Thymus (tissue), 11 donors: ENCODE results near the gene DERL3. TPM values are rescaled to one million over a fixed set of nuclear protein-coding genes. Genes with fewer than 3 reads are reported as not detected.

Experiments used
- DNase-seq, 9 donors: peaks; one replicate each; pipeline ENCODE4 v3.0.0-alpha.2; 2013; ENCODE audit warnings: low spot score in 9 of 9, low read depth in 6 of 9, missing footprints in 1 of 9
- H3K27ac ChIP-seq, 2 donors: one replicate each; pipeline ENCODE4 v1.5.1; 2013; ENCODE audit warnings: control low read depth in 1 of 2, low read depth in 1 of 2, low read length in 1 of 2, mild to moderate bottlenecking in 1 of 2, moderate library complexity in 1 of 2
- H3K27me3 ChIP-seq, 2 donors: one replicate each; pipeline ENCODE4 v1.5.1; 2013; ENCODE audit warnings: low read length in 1 of 2; ENCODE audit not compliant: control insufficient read depth in 2 of 2, insufficient read depth in 1 of 2
- H3K36me3 ChIP-seq, 2 donors: one replicate each; pipeline ENCODE4 v1.5.1; 2013; ENCODE audit warnings: low read length in 1 of 2, mild to moderate bottlenecking in 1 of 2, moderate library complexity in 1 of 2; ENCODE audit not compliant: control insufficient read depth in 2 of 2, insufficient read depth in 2 of 2
- H3K4me1 ChIP-seq, 2 donors: one replicate each; pipeline ENCODE4 v1.5.1; 2013; ENCODE audit warnings: low read length in 2 of 2; ENCODE audit not compliant: control insufficient read depth in 2 of 2, insufficient read depth in 2 of 2
- H3K4me3 ChIP-seq, 2 donors: one replicate each; pipeline ENCODE4 v1.5.1; 2013; ENCODE audit warnings: low read length in 2 of 2, control low read depth in 1 of 2, mild to moderate bottlenecking in 1 of 2
- H3K9me3 ChIP-seq, 2 donors: one replicate each; pipeline ENCODE4 v1.5.1; 2013; ENCODE audit warnings: low read length in 1 of 2, mild to moderate bottlenecking in 1 of 2; ENCODE audit not compliant: control insufficient read depth in 2 of 2, insufficient read depth in 1 of 2
- WGBS: extraction: QIAGEN DNeasy Blood & Tissue Kit; methylation state at CpG from one replicate; pipeline ENCODE4 v1.1.7; 2013; 5-methylcytosine and 5-hydroxymethylcytosine counted together
- polyA plus RNA-seq: library from polyadenylated mRNA; stranded (reverse); fragments of 200-250 nt; gene quantifications from one replicate; pipeline ENCODE4 v1.2.3, GENCODE V29; 2013
- total RNA-seq: library from RNA; stranded (reverse); fragments of 120-200 nt; gene quantifications from one replicate; pipeline ENCODE4 v1.2.4, GENCODE V29; 2013
- donor health status: healthy.

Gene DERL3
- total and polyA plus RNA-seq, 2 donors, result 2.5 to 2.9 TPM

GRCh38 chr22:23818541-23818940 is 20.3 kb downstream of the DERL3 start:
- Histone ChIP-seq H3K4me3 (no peak overlapping the region), H3K9me3 (peaks cover 0 to 3% of the 10 kb centered on the region in 2 donors), H3K27me3 (no peaks in the 10 kb centered on the region), H3K4me1 (no peaks in the 10 kb centered on the region), H3K27ac (no peak overlapping the region), H3K36me3 (peaks cover 69 to 83% of the 10 kb centered on the region in 2 donors)
- 96% methylated on average over 2 of the region's 2 CpGs for WGBS
- DNase-seq, result no peak

GRCh38 chr22:23817146-23817545 is 21.7 kb downstream of the DERL3 start:
- H3K27ac ChIP-seq, result no peak overlapping the region
- WGBS, result over 99% methylated on average over 6 of the region's 6 CpGs
- no peaks in the 10 kb centered on the region for H3K4me1 ChIP-seq
- H3K27me3 ChIP-seq, result no peaks in the 10 kb centered on the region
- peaks cover 0 to 3% of the 10 kb centered on the region in 2 donors for H3K9me3 ChIP-seq
- DNase-seq, result no peak
- H3K4me3 ChIP-seq, result no peak overlapping the region
- H3K36me3 ChIP-seq, result peaks cover 60 to 70% of the 10 kb centered on the region in 2 donors

GRCh38 chr22:23816156-23816976 is 22.4 kb downstream of the DERL3 start:
- WGBS, result 92% methylated on average over 18 of the region's 18 CpGs
- H3K27ac ChIP-seq, result no peak overlapping the region
- peaks cover 60 to 62% of the 10 kb centered on the region in 2 donors for H3K36me3 ChIP-seq
- H3K9me3 ChIP-seq, result peaks cover 0 to 3% of the 10 kb centered on the region in 2 donors
- DNase-seq, result no peak
- H3K4me3 ChIP-seq, result no peak overlapping the region
- H3K27me3 ChIP-seq, result no peaks in the 10 kb centered on the region
- no peaks in the 10 kb centered on the region for H3K4me1 ChIP-seq

- Histone ChIP-seq H3K4me3 (no peak overlapping the region), H3K27ac (no peak overlapping the region), H3K9me3 (peaks cover 0 to 3% of the 10 kb centered on the region in 2 donors), H3K36me3 (peaks cover 56 to 59% of the 10 kb centered on the region in 2 donors), H3K27me3 (no peaks in the 10 kb centered on the region), H3K4me1 (no peaks in the 10 kb centered on the region)
- no peak for DNase-seq
- WGBS, result 94% methylated on average over 10 of the region's 10 CpGs
These were observed 23.2 kb downstream of the DERL3 start for GRCh38 chr22:23815541-23816155.

- DNase-seq, result no peak
- Histone ChIP-seq H3K36me3 (peaks cover 30 to 43% of the 10 kb centered on the region in 2 donors), H3K27ac (no peak overlapping the region), H3K4me3 (no peak overlapping the region), H3K27me3 (no peaks in the 10 kb centered on the region), H3K9me3 (peaks cover 0 to 3% of the 10 kb centered on the region in 2 donors), H3K4me1 (no peaks in the 10 kb centered on the region)
- WGBS, result 96% methylated on average over 4 of the region's 4 CpGs
These were observed 26.4 kb downstream of the DERL3 start for GRCh38 chr22:23812378-23812777.

- WGBS, result 100% methylated on average over 1 of the region's 1 CpG
- Histone ChIP-seq H3K36me3 (peaks cover 53 to 62% of the 10 kb centered on the region in 2 donors), H3K4me1 (no peaks in the 10 kb centered on the region), H3K27ac (no peak overlapping the region), H3K4me3 (no peak overlapping the region), H3K27me3 (no peaks in the 10 kb centered on the region), H3K9me3 (no peaks in the 10 kb centered on the region)
- DNase-seq, result no peak
These were observed 32.0 kb downstream of the DERL3 start for GRCh38 chr22:23806837-23807236.

GRCh38 chr22:23804781-23805291 is 34.0 kb downstream of the DERL3 start:
- no peak overlapping the region for H3K27ac ChIP-seq
- H3K4me1 ChIP-seq, result no peaks in the 10 kb centered on the region
- H3K27me3 ChIP-seq, result no peaks in the 10 kb centered on the region
- 88% methylated on average over 12 of the region's 12 CpGs for WGBS
- DNase-seq, result no peak
- no peak overlapping the region for H3K4me3 ChIP-seq
- H3K36me3 ChIP-seq, result peaks cover 70 to 73% of the 10 kb centered on the region in 2 donors
- no peaks in the 10 kb centered on the region for H3K9me3 ChIP-seq

GRCh38 chr22:23803001-23803819 is 35.6 kb downstream of the DERL3 start:
- Histone ChIP-seq H3K9me3 (no peaks in the 10 kb centered on the region), H3K36me3 (peaks cover 79 to 81% of the 10 kb centered on the region in 2 donors), H3K4me1 (no peaks in the 10 kb centered on the region), H3K4me3 (no peak overlapping the region), H3K27ac (no peak overlapping the region), H3K27me3 (no peaks in the 10 kb centered on the region)
- 88% methylated on average over 21 of the region's 21 CpGs for WGBS
- DNase-seq, result no peak
